Loucy (cell line): ENCODE measurements around the gene TBCD.

Source experiments
- H2AFZ ChIP-seq: fragments of 200-600 bp; sonication (generic); 2 replicates; pipeline ENCODE4 v1.6.0; 2016; ENCODE audit warnings: antibody characterized with exemption, mild to moderate bottlenecking, low read length, moderate library complexity
- H3F3A ChIP-seq: fragments of 200-600 bp; 2 replicates; pipeline ENCODE4 v1.6.0; 2016; ENCODE audit warnings: antibody characterized with exemption, low read depth, mild to moderate bottlenecking
- H3K27me3 ChIP-seq: fragments of 200-600 bp; sonication (generic); 2 replicates; pipeline ENCODE4 v1.6.1; 2014; ENCODE audit warnings: low read length, mild to moderate bottlenecking; ENCODE audit not compliant: insufficient read depth, poor library complexity, severe bottlenecking
- H3K36me3 ChIP-seq: fragments of 200-600 bp; sonication (generic); 2 replicates; pipeline ENCODE4 v1.6.1; 2016; ENCODE audit warnings: low read length; ENCODE audit not compliant: insufficient read depth
- H3K4me1 ChIP-seq: fragments of 200-600 bp; sonication (generic); 2 replicates; pipeline ENCODE4 v1.5.1; 2014; ENCODE audit warnings: low read length, mild to moderate bottlenecking; ENCODE audit not compliant: insufficient read depth, poor library complexity, severe bottlenecking
- H3K4me2 ChIP-seq: fragments of 200-600 bp; sonication (generic); 2 replicates; pipeline ENCODE4 v1.6.0; 2014; ENCODE audit warnings: antibody characterized with exemption, low read length, low read depth, mild to moderate bottlenecking; ENCODE audit not compliant: poor library complexity, severe bottlenecking
- H3K4me3 ChIP-seq: fragments of 200-600 bp; sonication (generic); 2 replicates; pipeline ENCODE4 v1.5.1; 2014; ENCODE audit warnings: low read length, mild to moderate bottlenecking, mixed read lengths; ENCODE audit not compliant: poor library complexity, severe bottlenecking
- H3K79me2 ChIP-seq: fragments of 200-600 bp; sonication (generic); 2 replicates; pipeline ENCODE4 v1.6.1; 2014; ENCODE audit warnings: low read length; ENCODE audit not compliant: insufficient read depth
- H3K9ac ChIP-seq: fragments of 200-600 bp; sonication (generic); 2 replicates; pipeline ENCODE4 v1.6.0; 2014; ENCODE audit warnings: mild to moderate bottlenecking, low read depth, low read length, moderate library complexity; ENCODE audit not compliant: poor library complexity, severe bottlenecking
- H3K9me2 ChIP-seq: fragments of 200-600 bp; sonication (generic); replicated peaks from 2 replicates; pipeline ENCODE4 v1.6.1; 2016; ENCODE audit warnings: low read depth, low read length, mixed read lengths
- H3K9me3 ChIP-seq: fragments of 200-600 bp; sonication (generic); 2 replicates; pipeline ENCODE4 v1.6.1; 2014; ENCODE audit warnings: mild to moderate bottlenecking, antibody characterized with exemption, low read length, low read depth; ENCODE audit not compliant: insufficient read depth
- H4K20me1 ChIP-seq: fragments of 200-600 bp; sonication (generic); 2 replicates; pipeline ENCODE4 v1.6.0; 2014; ENCODE audit warnings: antibody characterized with exemption, low read length, mild to moderate bottlenecking; ENCODE audit not compliant: insufficient read depth, poor library complexity, severe bottlenecking
- CTCF ChIP-seq: fragments of 200-600 bp; sonication (generic); conservative IDR thresholded peaks from 2 replicates; pipeline ENCODE4 v1.5.1; 2014; ENCODE audit warnings: mild to moderate bottlenecking, antibody characterized with exemption, low read length
- EZH2phosphoT487 ChIP-seq: fragments of 200-600 bp; IDR thresholded peaks from 2 replicates; pipeline ENCODE4 v1.6.1; 2018; ENCODE audit warnings: antibody characterized with exemption, mild to moderate bottlenecking, moderate library complexity, borderline replicate concordance

TBCD gene

GRCh38 chr17:82720204-82720603 lies 31.7 kb upstream of the TBCD start:
- H3K9me2 ChIP-seq: no peaks in the 10 kb centered on the region
- no peak overlapping the region for H3K4me3 ChIP-seq
- peaks cover 4% of the 10 kb centered on the region for H3K27me3 ChIP-seq
- peaks cover 13% of the 10 kb centered on the region for H4K20me1 ChIP-seq
- H3K79me2 ChIP-seq: peaks cover 24% of the 10 kb centered on the region
- H2AFZ ChIP-seq: no peak overlapping the region
- no peak overlapping the region for H3K4me2 ChIP-seq
- H3K36me3 ChIP-seq: peaks cover 4% of the 10 kb centered on the region; the same call in 1 of the 2 replicates
- H3K4me1 ChIP-seq: peaks cover 16% of the 10 kb centered on the region
- no peak for TF ChIP-seq CTCF
- no peak for TF ChIP-seq EZH2phosphoT487
- no peaks in the 10 kb centered on the region for H3F3A ChIP-seq
- no peaks in the 10 kb centered on the region for H3K9me3 ChIP-seq
- no peak overlapping the region for H3K9ac ChIP-seq

- H3K36me3 ChIP-seq: peaks cover 4% of the 10 kb centered on the region; the same call in 1 of the 2 replicates
- peaks cover 10% of the 10 kb centered on the region for H3K4me1 ChIP-seq
- no peak overlapping the region for H3K9ac ChIP-seq
- peaks cover 5% of the 10 kb centered on the region for H4K20me1 ChIP-seq
- H3K4me2 ChIP-seq: no peak overlapping the region
- H3K9me3 ChIP-seq: no peaks in the 10 kb centered on the region
- H3K9me2 ChIP-seq: no peaks in the 10 kb centered on the region
- H3K79me2 ChIP-seq: peaks cover 16% of the 10 kb centered on the region
- H2AFZ ChIP-seq: no peak overlapping the region
- H3K4me3 ChIP-seq: no peak overlapping the region
- H3K27me3 ChIP-seq: no peaks in the 10 kb centered on the region
- TF ChIP-seq EZH2phosphoT487 (no peak), CTCF (no peak)
- H3F3A ChIP-seq: no peaks in the 10 kb centered on the region
These were observed 29.4 kb upstream of the TBCD start for GRCh38 chr17:82722341-82723013.

- Histone ChIP-seq H2AFZ (no peak overlapping the region), H3K4me3 (no peak overlapping the region), H3K27me3 (no peaks in the 10 kb centered on the region), H3K4me1 (peaks cover 3% of the 10 kb centered on the region), H3K79me2 (peaks cover 7% of the 10 kb centered on the region), H3K9me2 (no peaks in the 10 kb centered on the region), H3K9me3 (no peaks in the 10 kb centered on the region), H4K20me1 (no peaks in the 10 kb centered on the region), H3K4me2 (no peak overlapping the region), H3K9ac (no peak overlapping the region), H3K36me3 (peaks cover 4% of the 10 kb centered on the region; the same call in 1 of the 2 replicates), H3F3A (no peaks in the 10 kb centered on the region)
- TF ChIP-seq CTCF: no peak
- no peak for TF ChIP-seq EZH2phosphoT487
These were observed 28.6 kb upstream of the TBCD start for GRCh38 chr17:82723169-82723807.
